UCSD-AML1 (cell line): ENCODE measurements around the gene TTC34.

ENCODE experiments used
- DNase-seq: peaks from one replicate; lab custom pipeline; 2025; ENCODE audit not compliant: unreplicated experiment; lab: John Stamatoyannopoulos, UW

TTC34 gene

GRCh38 chr1:2829846-2830615 is 28.5 kb upstream of the TTC34 start:
- DNase-seq: no peak

GRCh38 chr1:2828586-2829250 is 27.2 kb upstream of the TTC34 start:
- no peak for DNase-seq

GRCh38 chr1:2826736-2827292 is 25.3 kb upstream of the TTC34 start:
- no peak for DNase-seq

GRCh38 chr1:2826316-2826715 is 24.8 kb upstream of the TTC34 start:
- DNase-seq: no peak

- DNase-seq: no peak
Observed at GRCh38 chr1:2825487-2826189, 24.1 kb upstream of the TTC34 start.

- no peak for DNase-seq
Observed at GRCh38 chr1:2824999-2825398, 23.5 kb upstream of the TTC34 start.

GRCh38 chr1:2823921-2824610 is 22.6 kb upstream of the TTC34 start:
- DNase-seq: peak; percentile 26

GRCh38 chr1:2822621-2823145 is 21.2 kb upstream of the TTC34 start:
- no peak for DNase-seq

GRCh38 chr1:2821966-2822620 is 20.6 kb upstream of the TTC34 start:
- peak; percentile 45 for DNase-seq

- DNase-seq: no peak
Observed at GRCh38 chr1:2821373-2821955, 20.0 kb upstream of the TTC34 start.

- no peak for DNase-seq
Observed at GRCh38 chr1:2820731-2821372, 19.4 kb upstream of the TTC34 start.

GRCh38 chr1:2819831-2820730 is 18.6 kb upstream of the TTC34 start:
- DNase-seq: no peak

GRCh38 chr1:2819429-2819828 is 17.9 kb upstream of the TTC34 start:
- no peak for DNase-seq

GRCh38 chr1:2817784-2818564 is 16.5 kb upstream of the TTC34 start:
- DNase-seq: no peak

- no peak for DNase-seq
Observed at GRCh38 chr1:2816786-2817185, 15.3 kb upstream of the TTC34 start.

GRCh38 chr1:2815551-2815950 is 14.1 kb upstream of the TTC34 start:
- DNase-seq: no peak

- no peak for DNase-seq
Observed at GRCh38 chr1:2814511-2815075, 13.1 kb upstream of the TTC34 start.
